OCI-LY7 (cell line): ENCODE data around the gene TTLL9. TPM values are rescaled to one million over a fixed set of nuclear protein-coding genes. Genes with fewer than 3 reads are reported as not detected.

Experiments used
- BruUV-seq: library from RNA; stranded (reverse); fragments of 400-500 nt; replicated peaks from 2 replicates; lab custom pipeline; 2021; lab: Mats Ljungman, UMichigan
- CTCF ChIA-PET: fragments of 300-600 bp; sonication (Branson Sonifier 250); formaldehyde crosslinking; loops from one replicate; lab custom pipeline; 2022; ENCODE audit warnings: antibody characterized with exemption; ENCODE audit not compliant: unreplicated experiment; lab: Charles Lee
- POLR2A ChIA-PET: fragments of 300-600 bp; sonication (Branson Sonifier 250); formaldehyde crosslinking; loops from one replicate; lab custom pipeline; 2022; ENCODE audit warnings: antibody characterized with exemption; lab: Charles Lee
- DNase-seq: peaks from one replicate; pipeline ENCODE4 v3.0.0-alpha.2; 2015; ENCODE audit warnings: low spot score
- H2AFZ ChIP-seq: fragments of 200-600 bp; sonication (generic), shearing (Covaris generic); 2 replicates; pipeline ENCODE4 v1.6.1; 2014; ENCODE audit warnings: mild to moderate bottlenecking, antibody characterized with exemption, low read length, moderate library complexity
- H3K27ac ChIP-seq: fragments of 200-600 bp; sonication (generic); 2 replicates; pipeline ENCODE4 v1.5.1; 2014; ENCODE audit warnings: mixed run types, low read depth, mild to moderate bottlenecking, moderate library complexity, low read length, inconsistent platforms; ENCODE audit not compliant: poor library complexity, severe bottlenecking
- H3K36me3 ChIP-seq: fragments of 200-600 bp; sonication (generic); 2 replicates; pipeline ENCODE4 v1.6.1; 2014; ENCODE audit warnings: mild to moderate bottlenecking, antibody characterized with exemption, low read length, moderate library complexity, mixed read lengths; ENCODE audit not compliant: insufficient read depth
- H3K4me1 ChIP-seq: fragments of 200-600 bp; sonication (generic); 2 replicates; pipeline ENCODE4 v1.5.1; 2014; ENCODE audit warnings: mild to moderate bottlenecking, low read length; ENCODE audit not compliant: insufficient read depth, poor library complexity, severe bottlenecking
- H3K4me2 ChIP-seq: fragments of 200-600 bp; sonication (generic); 2 replicates; pipeline ENCODE4 v1.6.1; 2014; ENCODE audit warnings: mild to moderate bottlenecking, low read length
- H3K4me3 ChIP-seq: fragments of 200-600 bp; sonication (generic); 2 replicates; pipeline ENCODE4 v1.5.1; 2014; ENCODE audit warnings: mild to moderate bottlenecking, low read depth, low read length; ENCODE audit not compliant: poor library complexity, severe bottlenecking
- H3K79me2 ChIP-seq: fragments of 200-600 bp; sonication (generic); 2 replicates; pipeline ENCODE4 v1.6.1; 2016; ENCODE audit warnings: low read depth, mild to moderate bottlenecking, low read length, moderate library complexity, mixed read lengths; ENCODE audit not compliant: insufficient read depth
- H3K9me2 ChIP-seq: fragments of 200-600 bp; sonication (generic); 2 replicates; pipeline ENCODE4 v1.6.1; 2016; ENCODE audit warnings: mild to moderate bottlenecking, low read length, mixed read lengths; ENCODE audit not compliant: insufficient read depth
- H3K9me3 ChIP-seq: fragments of 200-600 bp; sonication (generic); 2 replicates; pipeline ENCODE4 v1.6.1; 2014; ENCODE audit warnings: mild to moderate bottlenecking, mixed run types, low read length, mixed read lengths
- H4K20me1 ChIP-seq: fragments of 200-600 bp; sonication (generic); 2 replicates; pipeline ENCODE4 v1.6.1; 2014; ENCODE audit warnings: mild to moderate bottlenecking, antibody characterized with exemption, low read length, moderate library complexity, mixed read lengths; ENCODE audit not compliant: insufficient read depth
- EZH2phosphoT487 ChIP-seq: fragments of 200-600 bp; sonication (generic); IDR thresholded peaks from 2 replicates; pipeline ENCODE4 v1.6.1; 2018; ENCODE audit warnings: low read depth, borderline replicate concordance, mild to moderate bottlenecking, mixed run types, antibody characterized with exemption, low read length, moderate library complexity, mixed read lengths
- intact Hi-C: fragments of 100-400 bp; cut with micrococcal nuclease; formaldehyde crosslinking; loops from one replicate; pipeline ENCODE4 v1.10.0; 2022; ENCODE audit not compliant: unreplicated experiment
- total RNA-seq, 2 experiments: library from RNA; depleted of rRNA in 1 of 2; stranded (reverse); fragments of >200 nt in 1 of 2; shearing (Covaris generic) in 1 of 2; gene quantifications; 2 replicates each; pipeline ENCODE4 v1.2.3, GENCODE V29; 2014 to 2022
- TF ChIP-seq, protein P1 (sequence below): fragments of 200-600 bp; sonication (generic); conservative IDR thresholded peaks from 2 replicates; pipeline ENCODE4 v1.5.1; 2014; ENCODE audit warnings: mild to moderate bottlenecking, antibody characterized with exemption, low read length, moderate library complexity, mixed read lengths

The TTLL9 gene
- total RNA-seq, 2 experiments from 2014 or later, result not detected

DNA sequence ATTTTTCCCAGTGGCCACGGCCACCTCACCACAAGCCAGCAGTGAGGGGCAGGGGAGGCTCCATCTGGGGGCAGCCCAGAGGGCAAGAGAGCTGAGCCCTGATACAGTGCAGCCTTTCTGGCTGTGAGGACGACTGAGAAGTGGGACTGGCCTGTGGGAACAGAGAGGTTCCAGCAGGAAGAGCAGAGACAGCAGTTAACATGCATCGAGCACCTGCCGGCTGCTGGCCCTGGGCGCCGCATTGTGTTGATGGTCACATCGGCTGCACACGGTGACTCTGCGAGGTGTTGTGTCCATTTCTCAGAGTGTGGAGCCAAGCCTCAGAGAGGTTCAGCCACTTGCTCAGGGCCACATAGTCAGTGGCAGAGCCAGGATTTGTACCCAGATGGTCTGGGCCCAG, 34.9 kb upstream of the TTLL9 start:
- no peak overlapping the region for H3K4me2 ChIP-seq

DNA sequence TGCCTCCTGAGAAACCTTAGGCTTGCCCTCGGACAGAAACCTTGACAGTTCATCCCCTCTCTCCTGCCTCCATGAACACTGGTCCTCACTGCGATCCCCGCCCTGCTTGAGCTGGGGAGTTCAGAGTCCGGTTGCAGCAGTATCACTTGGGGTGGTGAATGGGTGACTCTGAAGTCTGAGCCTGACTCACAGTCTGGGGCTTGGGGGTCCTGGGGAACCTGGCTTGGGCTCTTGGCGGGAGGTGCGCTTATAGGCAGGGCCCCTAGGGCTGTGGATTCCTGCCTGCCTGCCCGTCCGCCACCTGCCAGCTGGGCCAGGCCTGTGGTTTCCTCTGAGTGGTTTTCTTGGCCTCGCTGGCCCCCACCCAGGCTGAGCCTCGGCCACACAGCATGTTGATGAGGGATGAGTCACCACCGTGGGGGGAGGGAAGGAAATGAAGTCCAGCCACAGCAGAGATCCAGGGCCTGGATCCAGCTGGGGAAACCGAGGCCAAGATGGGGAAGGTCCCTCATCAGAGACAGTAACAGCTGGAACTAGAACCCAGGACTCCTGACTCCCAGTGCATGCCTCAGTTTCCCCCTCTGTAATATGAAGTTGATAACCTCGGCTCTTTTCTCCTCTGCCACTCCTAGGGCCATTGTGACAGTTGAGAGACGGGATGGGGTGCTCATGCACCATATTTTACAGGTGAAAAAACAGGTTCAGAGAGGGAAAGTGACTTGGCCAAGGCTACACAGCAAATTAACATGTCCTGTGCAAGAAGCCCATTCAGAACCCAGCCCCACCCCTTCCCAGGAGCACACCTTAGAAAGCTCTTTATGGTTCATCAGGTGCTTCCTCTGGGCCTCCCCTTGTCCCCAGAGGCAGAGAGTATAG, 34.2 kb upstream of the TTLL9 start:
- no peak overlapping the region for H3K4me2 ChIP-seq
- ChIA-PET CTCF (no interaction called here), POLR2A (interaction anchor here (0.9 kb wide), 1 partner anchor 97 kb away, joined by 3 read pairs; the partner anchor contains the start of gene TPX2)
- no peaks in the 10 kb centered on the region for H3K9me3 ChIP-seq
- H3K4me1 ChIP-seq, result no peaks in the 10 kb centered on the region
- no peaks in the 10 kb centered on the region for H4K20me1 ChIP-seq
- intact Hi-C loops, result no loop called here
- no peak for TF ChIP-seq EZH2phosphoT487
- TF ChIP-seq, protein P1, sequence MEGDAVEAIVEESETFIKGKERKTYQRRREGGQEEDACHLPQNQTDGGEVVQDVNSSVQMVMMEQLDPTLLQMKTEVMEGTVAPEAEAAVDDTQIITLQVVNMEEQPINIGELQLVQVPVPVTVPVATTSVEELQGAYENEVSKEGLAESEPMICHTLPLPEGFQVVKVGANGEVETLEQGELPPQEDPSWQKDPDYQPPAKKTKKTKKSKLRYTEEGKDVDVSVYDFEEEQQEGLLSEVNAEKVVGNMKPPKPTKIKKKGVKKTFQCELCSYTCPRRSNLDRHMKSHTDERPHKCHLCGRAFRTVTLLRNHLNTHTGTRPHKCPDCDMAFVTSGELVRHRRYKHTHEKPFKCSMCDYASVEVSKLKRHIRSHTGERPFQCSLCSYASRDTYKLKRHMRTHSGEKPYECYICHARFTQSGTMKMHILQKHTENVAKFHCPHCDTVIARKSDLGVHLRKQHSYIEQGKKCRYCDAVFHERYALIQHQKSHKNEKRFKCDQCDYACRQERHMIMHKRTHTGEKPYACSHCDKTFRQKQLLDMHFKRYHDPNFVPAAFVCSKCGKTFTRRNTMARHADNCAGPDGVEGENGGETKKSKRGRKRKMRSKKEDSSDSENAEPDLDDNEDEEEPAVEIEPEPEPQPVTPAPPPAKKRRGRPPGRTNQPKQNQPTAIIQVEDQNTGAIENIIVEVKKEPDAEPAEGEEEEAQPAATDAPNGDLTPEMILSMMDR, result no peak
- no peaks in the 10 kb centered on the region for H3K79me2 ChIP-seq
- no peaks in the 10 kb centered on the region for H3K36me3 ChIP-seq
- no peaks in the 10 kb centered on the region for H3K9me2 ChIP-seq
- H3K4me3 ChIP-seq, result no peak overlapping the region
- no peak overlapping the region for H3K27ac ChIP-seq
- no TSS peak for BruUV-seq
- no peak for DNase-seq
- no peak overlapping the region for H2AFZ ChIP-seq

More for the DNA sequence above, 34.9 kb upstream of the TTLL9 start:
- no peak for DNase-seq
- intact Hi-C loops, result no loop called here
- H3K79me2 ChIP-seq, result no peaks in the 10 kb centered on the region
- H3K36me3 ChIP-seq, result no peaks in the 10 kb centered on the region
- no peaks in the 10 kb centered on the region for H4K20me1 ChIP-seq
- BruUV-seq, result no TSS peak
- no peak overlapping the region for H3K27ac ChIP-seq
- H2AFZ ChIP-seq, result no peak overlapping the region
- no peak overlapping the region for H3K4me3 ChIP-seq
- no peaks in the 10 kb centered on the region for H3K9me3 ChIP-seq
- TF ChIP-seq, protein P1, result no peak
- no peak for TF ChIP-seq EZH2phosphoT487
- ChIA-PET CTCF (no interaction called here), POLR2A (interaction anchor here (0.9 kb wide), 1 partner anchor 97 kb away, joined by 3 read pairs; the partner anchor contains the start of gene TPX2)
- no peaks in the 10 kb centered on the region for H3K9me2 ChIP-seq
- no peaks in the 10 kb centered on the region for H3K4me1 ChIP-seq
